Sigmoid colon (tissue), 7 donors: ENCODE data around the gene VIPR2. TPM values are rescaled to one million over a fixed set of nuclear protein-coding genes. Genes with fewer than 3 reads are reported as not detected.
"Not testable (repeated sequence)": the region's sequence is repeated elsewhere in the genome, so short reads cannot be mapped to it uniquely, and the experiment has no call there.

ENCODE experiments used
- DNase-seq: peaks from one replicate; pipeline ENCODE4 v3.0.0-alpha.2; 2019
- H3K27ac ChIP-seq, 4 donors: fragments of 200-600 bp; sonication (generic); one replicate each; pipeline ENCODE4 v1.5.1; 2016 to 2019; ENCODE audit warnings: mild to moderate bottlenecking in 1 of 4
- H3K27me3 ChIP-seq, 3 donors: fragments of 200-600 bp; sonication (generic); one replicate each; pipeline ENCODE4 v1.5.1; 2019; ENCODE audit warnings: mild to moderate bottlenecking in 1 of 3
- H3K36me3 ChIP-seq, 4 donors: fragments of 200-600 bp; sonication (generic); one replicate each; pipeline ENCODE4 v1.5.1; 2016 to 2019
- H3K4me1 ChIP-seq, 4 donors: fragments of 200-600 bp; sonication (generic); one replicate each; pipeline ENCODE4 v1.5.1; 2017 to 2019
- H3K4me3 ChIP-seq, 4 donors: fragments of 200-600 bp; sonication (generic); one replicate each; pipeline ENCODE4 v1.5.1; 2017 to 2019; ENCODE audit warnings: mild to moderate bottlenecking in 2 of 4, moderate library complexity in 1 of 4
- H3K9me3 ChIP-seq, 4 donors: fragments of 200-600 bp in 3 of 4; sonication (generic) in 3 of 4; one replicate each; pipeline versions ENCODE4 v1.5.1 to v1.6.1; 2013 to 2019
- EP300 ChIP-seq, 4 donors: sonication (generic); formaldehyde crosslinking; IDR thresholded peaks; one replicate each; pipeline ENCODE4 v1.6.1; 2017; ENCODE audit warnings: antibody characterized with exemption in 4 of 4
- POLR2A ChIP-seq, 2 donors: fragments of 450-650 bp; IDR thresholded peaks; one replicate each; pipeline ENCODE4 v1.6.1; 2016; ENCODE audit warnings: antibody characterized with exemption in 2 of 2, mild to moderate bottlenecking in 2 of 2, moderate library complexity in 2 of 2
- POLR2AphosphoS5 ChIP-seq, 4 donors: sonication (generic); formaldehyde crosslinking; IDR thresholded peaks; one replicate each; pipeline ENCODE4 v1.6.1; 2017; ENCODE audit warnings: antibody characterized with exemption in 4 of 4
- WGBS, 2 donors: extraction: QIAGEN DNeasy Blood & Tissue Kit; methylation state at CpG; one replicate each; pipeline ENCODE4 v1.1.7; 2013; 5-methylcytosine and 5-hydroxymethylcytosine counted together
- intact Hi-C: fragments of 100-400 bp; cut with DNase I; formaldehyde crosslinking; loops from one replicate; pipeline ENCODE4 v1.15.1; 2023
- polyA plus RNA-seq, 3 donors: library from polyadenylated mRNA; stranded (reverse); fragments of 200-250 nt; gene quantifications; one replicate each; pipeline ENCODE4 v1.2.3, GENCODE V29; 2013
- total RNA-seq, 4 donors: library from RNA; depleted of rRNA; stranded (reverse); fragments of >200 nt; gene quantifications; one replicate each; pipeline ENCODE4 v1.1.0, GENCODE V29; 2016
- TF ChIP-seq, protein P1 (sequence below), 4 experiments: fragments of 450-650 bp in 3 of 4; fragments of 200-600 bp in 1 of 4; IDR thresholded peaks; one replicate each; pipeline ENCODE4 v1.5.1; 2016 to 2019; ENCODE audit warnings: antibody characterized with exemption in 4 of 4, mild to moderate bottlenecking in 3 of 4, moderate library complexity in 2 of 4
- donor health status: healthy with polysubstance abuse.
- donor health status: Bipolar disorder and iron deficiency.
- donor health status: healthy.

The VIPR2 gene
- total and polyA plus RNA-seq, 7 donors, result 0.23 to 21.4 (median 11.7) TPM

DNA sequence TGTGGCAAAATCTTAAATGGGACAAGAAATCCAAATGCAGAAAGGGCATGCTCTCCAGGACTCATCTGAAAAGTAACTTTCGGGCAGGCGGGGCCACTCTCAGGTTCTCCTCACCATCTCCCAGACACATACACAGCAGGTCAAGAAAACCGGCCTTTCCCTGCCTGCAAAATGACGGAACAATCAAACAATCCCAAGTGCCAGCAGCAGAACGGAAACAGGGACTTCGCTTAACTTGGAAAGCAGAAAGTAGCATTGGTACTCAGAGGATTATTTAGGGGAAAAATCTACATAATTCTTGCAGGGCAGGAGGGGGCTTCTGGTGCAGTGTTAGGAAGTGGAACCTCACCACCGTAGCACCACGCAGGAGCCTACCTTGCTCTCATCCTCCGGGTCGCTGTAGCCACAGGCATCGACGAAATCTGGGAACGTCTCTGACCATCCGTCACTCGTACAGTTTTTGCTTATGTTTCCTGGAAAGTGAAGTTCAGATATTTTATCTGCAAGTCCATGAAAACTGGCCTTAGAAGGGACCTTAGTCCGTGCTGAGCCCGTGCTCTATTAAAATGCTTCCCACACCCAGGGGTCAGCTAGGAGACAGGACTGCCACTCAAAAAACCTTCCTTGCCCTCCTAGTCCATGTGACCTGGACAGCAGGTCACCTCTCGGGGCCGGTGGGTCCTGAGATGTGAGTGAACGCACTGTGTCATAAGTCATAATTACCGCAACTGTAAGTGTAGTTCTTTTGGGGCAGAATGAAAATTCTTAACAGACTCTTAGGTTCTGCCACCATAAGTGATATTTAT lies 41.1 kb downstream of the VIPR2 start:
- DNase-seq, result peak; percentile 46
- intact Hi-C loops, result no loop called here
- Histone ChIP-seq H3K9me3 (no peaks in the 10 kb centered on the region), H3K36me3 (peaks cover 0 to 13% (median 0%) of the 10 kb centered on the region in 4 donors), H3K27me3 (no peaks in the 10 kb centered on the region), H3K27ac (peak overlapping the region; percentile 32 to 67 (median 42)), H3K4me3 (no peak overlapping the region), H3K4me1 (peaks cover 0 to 25% (median 10%) of the 10 kb centered on the region in 4 donors)
- TF ChIP-seq POLR2A (IDR thresholded peaks at IDR 0.05) (no peak), EP300 (IDR thresholded peaks at IDR 0.05) (no peak), POLR2AphosphoS5 (IDR thresholded peaks at IDR 0.05) (no peak)
- TF ChIP-seq, protein P1, sequence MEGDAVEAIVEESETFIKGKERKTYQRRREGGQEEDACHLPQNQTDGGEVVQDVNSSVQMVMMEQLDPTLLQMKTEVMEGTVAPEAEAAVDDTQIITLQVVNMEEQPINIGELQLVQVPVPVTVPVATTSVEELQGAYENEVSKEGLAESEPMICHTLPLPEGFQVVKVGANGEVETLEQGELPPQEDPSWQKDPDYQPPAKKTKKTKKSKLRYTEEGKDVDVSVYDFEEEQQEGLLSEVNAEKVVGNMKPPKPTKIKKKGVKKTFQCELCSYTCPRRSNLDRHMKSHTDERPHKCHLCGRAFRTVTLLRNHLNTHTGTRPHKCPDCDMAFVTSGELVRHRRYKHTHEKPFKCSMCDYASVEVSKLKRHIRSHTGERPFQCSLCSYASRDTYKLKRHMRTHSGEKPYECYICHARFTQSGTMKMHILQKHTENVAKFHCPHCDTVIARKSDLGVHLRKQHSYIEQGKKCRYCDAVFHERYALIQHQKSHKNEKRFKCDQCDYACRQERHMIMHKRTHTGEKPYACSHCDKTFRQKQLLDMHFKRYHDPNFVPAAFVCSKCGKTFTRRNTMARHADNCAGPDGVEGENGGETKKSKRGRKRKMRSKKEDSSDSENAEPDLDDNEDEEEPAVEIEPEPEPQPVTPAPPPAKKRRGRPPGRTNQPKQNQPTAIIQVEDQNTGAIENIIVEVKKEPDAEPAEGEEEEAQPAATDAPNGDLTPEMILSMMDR (IDR thresholded peaks at IDR 0.05), result no peak
- 87 to 88% methylated on average over 21 of the region's 21 CpGs for WGBS, 2 donors

- Histone ChIP-seq H3K27me3 (no peaks in the 10 kb centered on the region), H3K4me1 (peaks cover 0 to 27% (median 18%) of the 10 kb centered on the region in 4 donors), H3K9me3 (no peaks in the 10 kb centered on the region), H3K4me3 (no peak overlapping the region), H3K36me3 (peaks cover 0 to 13% (median 0%) of the 10 kb centered on the region in 4 donors), H3K27ac (no peak overlapping the region)
- 88 to 90% methylated on average over 14 of the region's 14 CpGs for WGBS, 2 donors
- peak; percentile 40 for DNase-seq
- intact Hi-C loops, result no loop called here
- TF ChIP-seq, protein P1 (IDR thresholded peaks at IDR 0.05), result no peak
- TF ChIP-seq EP300 (IDR thresholded peaks at IDR 0.05) (no peak), POLR2A (IDR thresholded peaks at IDR 0.05) (no peak), POLR2AphosphoS5 (IDR thresholded peaks at IDR 0.05) (no peak)
Measured at GRCh38 chr7:159102681-159103381, 41.8 kb downstream of the VIPR2 start.

DNA sequence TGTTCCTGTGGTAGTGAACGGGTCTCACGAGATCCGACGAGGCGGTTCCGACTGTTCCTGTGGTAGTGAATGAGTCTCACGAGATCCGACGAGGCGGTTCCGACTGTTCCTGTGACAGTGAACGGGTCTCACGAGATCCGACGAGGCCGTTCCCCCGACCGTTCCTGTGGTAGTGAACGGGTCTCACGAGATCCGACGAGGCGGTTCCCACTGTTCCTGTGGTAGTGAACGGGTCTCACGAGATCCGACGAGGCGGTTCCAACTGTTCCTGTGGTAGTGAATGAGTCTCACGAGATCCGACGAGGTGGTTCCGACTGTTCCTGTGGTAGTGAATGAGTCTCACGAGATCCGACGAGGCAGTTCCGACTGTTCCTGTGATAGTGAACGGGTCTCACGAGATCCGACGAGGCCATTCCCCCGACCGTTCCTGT lies 43.0 kb downstream of the VIPR2 start:
- intact Hi-C loops, H3K9me3 ChIP-seq, H3K27ac ChIP-seq, H3K4me3 ChIP-seq, H3K27me3 ChIP-seq: not testable (repeated sequence)
- peak; percentile 39 for DNase-seq
- Histone ChIP-seq H3K4me1 (peaks cover 0 to 33% (median 26%) of the 10 kb centered on the region in 4 donors), H3K36me3 (peaks cover 0 to 13% (median 0%) of the 10 kb centered on the region in 4 donors)
- WGBS, 2 donors, result 96 to 97% methylated on average over 42 of the region's 42 CpGs

GRCh38 chr7:159101083-159101395 lies 43.6 kb downstream of the VIPR2 start:
- 97 to 98% methylated on average over 33 of the region's 33 CpGs for WGBS, 2 donors
- H3K27ac ChIP-seq, H3K9me3 ChIP-seq, DNase-seq, H3K4me3 ChIP-seq, H3K27me3 ChIP-seq, intact Hi-C loops: not testable (repeated sequence)
- H3K4me1 ChIP-seq, result peaks cover 0 to 39% (median 29%) of the 10 kb centered on the region in 4 donors
- peaks cover 0 to 13% (median 0%) of the 10 kb centered on the region in 4 donors for H3K36me3 ChIP-seq

GRCh38 chr7:159100281-159101082 lies 44.2 kb downstream of the VIPR2 start:
- peaks cover 0 to 44% (median 32%) of the 10 kb centered on the region in 4 donors for H3K4me1 ChIP-seq
- intact Hi-C loops, H3K4me3 ChIP-seq, H3K27me3 ChIP-seq, H3K9me3 ChIP-seq: not testable (repeated sequence)
- peaks cover 0 to 13% (median 0%) of the 10 kb centered on the region in 4 donors for H3K36me3 ChIP-seq
- DNase-seq, result peak; percentile 30
- WGBS, 2 donors, result 96 to 97% methylated on average over 37 of the region's 37 CpGs
- H3K27ac ChIP-seq, result peak overlapping the region in 2 of 4 donors; percentile 75 to 87
